GM19455 (cell line): ENCODE data around the gene NRXN3.

Source experiments
- ATAC-seq: cut with Tn5 transposase; IDR thresholded peaks from one replicate; pipeline ENCODE4 v1.9.1; 2021; ENCODE audit not compliant: unreplicated experiment

Gene NRXN3

GRCh38 chr14:79904497-79904896 is 1734.3 kb downstream of the NRXN3 start:
- ATAC-seq = no peak

DNA sequence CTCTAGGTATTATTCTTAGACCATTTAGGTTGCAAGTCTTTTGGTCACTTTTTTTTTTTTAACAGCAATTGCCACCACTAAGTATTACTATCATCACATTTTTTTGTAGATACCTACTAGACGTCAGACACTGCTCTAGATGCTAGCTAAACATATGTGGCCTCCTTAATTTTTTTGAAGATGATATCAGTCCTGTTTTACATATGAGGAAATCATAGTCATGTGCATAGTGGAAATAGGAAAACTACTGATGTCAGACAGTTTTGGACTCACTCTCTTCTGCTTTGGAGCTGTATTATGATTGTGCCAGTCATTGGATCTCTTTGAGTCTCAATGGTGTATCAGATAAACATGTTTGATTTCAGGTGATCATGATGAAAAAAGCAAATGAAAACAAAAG is 1736.8 kb downstream of the NRXN3 start:
- ATAC-seq = no peak

GRCh38 chr14:79910086-79910485 is 1739.9 kb downstream of the NRXN3 start:
- ATAC-seq = no peak

- ATAC-seq = no peak
These were observed 1741.6 kb downstream of the NRXN3 start for GRCh38 chr14:79911744-79912143.

DNA sequence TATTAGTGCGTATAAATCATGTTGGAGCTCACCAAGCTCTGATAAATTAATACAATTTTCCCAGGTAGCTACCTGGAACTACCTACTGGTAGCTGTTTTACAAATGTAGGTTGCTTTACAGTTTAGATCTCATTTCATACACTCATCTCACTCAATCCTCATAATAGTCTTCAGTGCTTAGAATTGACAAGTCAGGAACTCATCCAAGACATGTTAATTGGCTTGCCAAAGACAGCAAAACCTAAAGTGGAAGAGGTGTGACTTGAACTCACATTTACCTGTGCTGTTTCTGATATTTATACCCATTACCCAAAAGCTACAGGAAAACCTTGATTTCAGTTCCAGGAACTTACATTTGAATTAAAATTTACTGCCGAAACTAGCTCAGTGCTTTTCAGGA is 1744.4 kb downstream of the NRXN3 start:
- no peak for ATAC-seq

DNA sequence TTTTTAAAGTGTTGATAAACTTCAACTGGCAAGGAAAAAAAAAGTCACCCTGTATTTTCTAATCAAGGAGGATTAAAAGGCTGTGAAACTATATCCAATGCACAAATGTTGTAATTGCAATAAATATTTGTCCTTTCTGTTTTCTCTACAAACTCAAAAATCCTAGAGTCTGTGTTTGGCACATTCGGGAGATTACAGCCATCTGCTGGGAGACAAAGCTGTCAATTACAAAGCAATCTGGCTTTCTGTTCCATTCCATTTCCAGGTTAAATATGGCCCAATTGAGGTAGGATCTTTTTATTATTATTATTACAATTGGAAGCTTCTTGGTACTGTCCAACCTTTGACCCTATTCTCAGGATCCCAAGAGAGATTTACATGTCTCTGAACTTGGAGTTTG is 1745.2 kb downstream of the NRXN3 start:
- ATAC-seq = no peak

- ATAC-seq = no peak
These were observed 1746.1 kb downstream of the NRXN3 start for GRCh38 chr14:79916281-79916680.

DNA sequence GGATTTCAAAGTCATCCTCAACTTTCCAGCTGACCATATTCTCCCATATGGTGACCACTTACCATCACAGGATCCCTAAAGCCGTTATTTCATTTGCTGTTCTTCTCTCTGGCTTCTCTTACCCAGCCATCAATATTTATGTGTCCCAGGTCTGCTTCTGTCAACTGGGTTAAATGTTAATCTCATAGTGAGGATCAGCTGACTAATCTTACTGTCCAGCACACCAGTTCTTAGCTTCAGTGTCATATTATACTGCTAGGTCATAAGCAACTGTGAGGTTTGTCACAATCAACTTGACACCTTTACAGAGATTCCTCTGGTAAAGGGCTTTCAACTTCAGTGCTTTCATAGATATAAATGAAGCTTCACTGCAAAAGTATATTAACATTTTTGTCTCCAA is 1746.7 kb downstream of the NRXN3 start:
- ATAC-seq = no peak
